ENCODE measurements around the gene FBXL17. TPM values are rescaled to one million over a fixed set of nuclear protein-coding genes. Genes with fewer than 3 reads are reported as not detected.
"Not testable (repeated sequence)": the region's sequence is repeated elsewhere in the genome, so short reads cannot be mapped to it uniquely, and the experiment has no call there.

The FBXL17 gene
- total RNA-seq, result 10 to 100 TPM; 14.5 to 30.0 (median 26.6) TPM

GRCh38 chr5:108381954-108382783 lies at the start of gene FBXL17:
Gene FBXL17 (minus strand): TSS chr5:108382098.
- 2 to 20% (median 11%) methylated on average over 2 to 13 of the region's 82 CpGs; no CpG with 5 or more reads in 7 of the 10 experiments for WGBS, 10 experiments
- Histone ChIP-seq H3K27ac (peak within 1 kb of the TSS; percentile 95 to 97), H3K4me3 (peak within 1 kb of the TSS; percentile 59 to 76 (median 71)), H3K4me1 (replicated peaks in 1 of 2) (peaks cover 14 to 22% of the 10 kb centered on the region in 2 donors)
- in situ Hi-C loops (cut with MboI; ENCODE audit: low pct_unique_long_range_greater_than_20kb in 2 of 9, low sequenced_read_pairs in 9 of 9, unreplicated experiment in 9 of 9), result no loop called here
- peak; percentile 76 to 85 (median 80) for ATAC-seq (replicated peaks in 6 of 8)

GRCh38 chr5:108430931-108431608 lies 49.2 kb upstream of the FBXL17 start:
- in situ Hi-C loops (cut with MboI; ENCODE audit: low pct_unique_long_range_greater_than_20kb in 2 of 9, low sequenced_read_pairs in 9 of 9, unreplicated experiment in 9 of 9), result no loop called here
- no peak overlapping the region for H3K4me3 ChIP-seq
- no peak for ATAC-seq (replicated peaks in 6 of 8)
- 4 to 100% (median 88%) methylated on average over 2 to 3 of the region's 3 CpGs for WGBS, 10 experiments
- no peak overlapping the region for H3K27ac ChIP-seq
- peaks cover 0 to 3% of the 10 kb centered on the region in 2 donors for H3K4me1 ChIP-seq (replicated peaks in 1 of 2)

- in situ Hi-C loops (cut with MboI; ENCODE audit: low pct_unique_long_range_greater_than_20kb in 2 of 9, low sequenced_read_pairs in 9 of 9, unreplicated experiment in 9 of 9), result no loop called here
- no peak overlapping the region for H3K27ac ChIP-seq
- no peak for ATAC-seq (replicated peaks in 6 of 8)
- peaks cover 0 to 5% of the 10 kb centered on the region in 2 donors for H3K4me1 ChIP-seq (replicated peaks in 1 of 2)
- no peak overlapping the region for H3K4me3 ChIP-seq
- 61 to 100% (median 83%) methylated on average over 2 to 5 of the region's 5 CpGs; no CpG with 5 or more reads in 1 of the 10 experiments for WGBS, 10 experiments
Measured at GRCh38 chr5:108421713-108422112, 39.8 kb upstream of the FBXL17 start.

- WGBS, 10 experiments, result 86 to 100% (median 87%) methylated on average over 1 of the region's 1 CpG; no CpG with 5 or more reads in 4 of the 10 experiments
- no peak overlapping the region for H3K27ac ChIP-seq
- peaks cover 0 to 5% of the 10 kb centered on the region in 2 donors for H3K4me1 ChIP-seq (replicated peaks in 1 of 2)
- ATAC-seq (replicated peaks in 6 of 8), result no peak
- in situ Hi-C loops (cut with MboI; ENCODE audit: low pct_unique_long_range_greater_than_20kb in 2 of 9, low sequenced_read_pairs in 9 of 9, unreplicated experiment in 9 of 9), result no loop called here
- H3K4me3 ChIP-seq, result no peak overlapping the region
Measured at GRCh38 chr5:108420755-108421154, 38.9 kb upstream of the FBXL17 start.

- ATAC-seq (replicated peaks in 6 of 8), result peak in 4 of 8 experiments; percentile 28 to 64 (median 56)
- in situ Hi-C loops (cut with MboI; ENCODE audit: low pct_unique_long_range_greater_than_20kb in 2 of 9, low sequenced_read_pairs in 9 of 9, unreplicated experiment in 9 of 9), result no loop called here
- Histone ChIP-seq H3K4me3 (no peak overlapping the region), H3K27ac (no peak overlapping the region), H3K4me1 (replicated peaks in 1 of 2) (peaks cover 0 to 5% of the 10 kb centered on the region in 2 donors)
- 28 to 91% (median 69%) methylated on average over 1 to 5 of the region's 5 CpGs for WGBS, 10 experiments
Measured at GRCh38 chr5:108420158-108420557, 38.3 kb upstream of the FBXL17 start.

GRCh38 chr5:108418197-108418596 lies 36.3 kb upstream of the FBXL17 start:
- peaks cover 0 to 5% of the 10 kb centered on the region in 2 donors for H3K4me1 ChIP-seq (replicated peaks in 1 of 2)
- in situ Hi-C loops (cut with MboI; ENCODE audit: low pct_unique_long_range_greater_than_20kb in 2 of 9, low sequenced_read_pairs in 9 of 9, unreplicated experiment in 9 of 9), result no loop called here
- no peak for ATAC-seq (replicated peaks in 6 of 8)
- H3K4me3 ChIP-seq, result no peak overlapping the region
- 0 to 100% (median 61%) methylated on average over 1 to 8 of the region's 8 CpGs; no CpG with 5 or more reads in 4 of the 10 experiments for WGBS, 10 experiments
- no peak overlapping the region for H3K27ac ChIP-seq

GRCh38 chr5:108417166-108417670 lies 35.3 kb upstream of the FBXL17 start:
- 47 to 97% (median 74%) methylated on average over 1 to 5 of the region's 5 CpGs for WGBS, 10 experiments
- Histone ChIP-seq H3K4me3 (no peak overlapping the region), H3K27ac (no peak overlapping the region), H3K4me1 (replicated peaks in 1 of 2) (peaks cover 0 to 5% of the 10 kb centered on the region in 2 donors)
- in situ Hi-C loops (cut with MboI; ENCODE audit: low pct_unique_long_range_greater_than_20kb in 2 of 9, low sequenced_read_pairs in 9 of 9, unreplicated experiment in 9 of 9), result no loop called here
- ATAC-seq (replicated peaks in 6 of 8), result no peak

- no peak overlapping the region for H3K4me3 ChIP-seq
- no peak for ATAC-seq (replicated peaks in 6 of 8)
- no peak overlapping the region for H3K27ac ChIP-seq
- H3K4me1 ChIP-seq (replicated peaks in 1 of 2), result peaks cover 0 to 5% of the 10 kb centered on the region in 2 donors
- in situ Hi-C loops (cut with MboI; ENCODE audit: low pct_unique_long_range_greater_than_20kb in 2 of 9, low sequenced_read_pairs in 9 of 9, unreplicated experiment in 9 of 9), result no loop called here
Measured at GRCh38 chr5:108415726-108416125, 33.8 kb upstream of the FBXL17 start.

- no peak for ATAC-seq (replicated peaks in 6 of 8)
- Histone ChIP-seq H3K4me1 (replicated peaks in 1 of 2) (peaks cover 0 to 10% of the 10 kb centered on the region in 2 donors), H3K27ac (no peak overlapping the region), H3K4me3 (no peak overlapping the region)
- in situ Hi-C loops (cut with MboI; ENCODE audit: low pct_unique_long_range_greater_than_20kb in 2 of 9, low sequenced_read_pairs in 9 of 9, unreplicated experiment in 9 of 9), result no loop called here
- 0 to 44% (median 0%) methylated on average over 1 to 2 of the region's 2 CpGs; no CpG with 5 or more reads in 1 of the 10 experiments for WGBS, 10 experiments
Measured at GRCh38 chr5:108409786-108410185, 27.9 kb upstream of the FBXL17 start.

- 50 to 100% (median 90%) methylated on average over 1 to 3 of the region's 3 CpGs; no CpG with 5 or more reads in 3 of the 10 experiments for WGBS, 10 experiments
- H3K4me1 ChIP-seq (replicated peaks in 1 of 2); H3K4me3 ChIP-seq; H3K27ac ChIP-seq; ATAC-seq (replicated peaks in 6 of 8); in situ Hi-C loops (cut with MboI; ENCODE audit: low pct_unique_long_range_greater_than_20kb in 2 of 9, low sequenced_read_pairs in 9 of 9, unreplicated experiment in 9 of 9): not testable (repeated sequence)
Measured at GRCh38 chr5:108405201-108405600, 23.3 kb upstream of the FBXL17 start.

GRCh38 chr5:108398964-108399363 lies 17.1 kb upstream of the FBXL17 start:
- Histone ChIP-seq H3K4me1 (replicated peaks in 1 of 2) (no peaks in the 10 kb centered on the region), H3K27ac (no peak overlapping the region), H3K4me3 (no peak overlapping the region)
- ATAC-seq (replicated peaks in 6 of 8), result no peak
- in situ Hi-C loops (cut with MboI; ENCODE audit: low pct_unique_long_range_greater_than_20kb in 2 of 9, low sequenced_read_pairs in 9 of 9, unreplicated experiment in 9 of 9), result no loop called here
- WGBS, 10 experiments, result 70 to 86% (median 76%) methylated on average over 2 to 6 of the region's 6 CpGs; no CpG with 5 or more reads in 6 of the 10 experiments

GRCh38 chr5:108396837-108397236 lies 14.9 kb upstream of the FBXL17 start:
- WGBS, 10 experiments, result 56 to 100% (median 92%) methylated on average over 1 to 5 of the region's 5 CpGs
- ATAC-seq (replicated peaks in 6 of 8); in situ Hi-C loops (cut with MboI; ENCODE audit: low pct_unique_long_range_greater_than_20kb in 2 of 9, low sequenced_read_pairs in 9 of 9, unreplicated experiment in 9 of 9): not testable (repeated sequence)

GRCh38 chr5:108387758-108388157 lies 5.9 kb upstream of the FBXL17 start:
- in situ Hi-C loops (cut with MboI; ENCODE audit: low pct_unique_long_range_greater_than_20kb in 2 of 9, low sequenced_read_pairs in 9 of 9, unreplicated experiment in 9 of 9), result no loop called here
- no peak overlapping the region for H3K27ac ChIP-seq
- no peak overlapping the region for H3K4me3 ChIP-seq
- peaks cover 8 to 11% of the 10 kb centered on the region in 2 donors for H3K4me1 ChIP-seq (replicated peaks in 1 of 2)
- ATAC-seq (replicated peaks in 6 of 8), result peak in 2 of 8 experiments; percentile 27 to 85
- WGBS, 10 experiments, result 4 to 86% (median 62%) methylated on average over 1 to 3 of the region's 3 CpGs; no CpG with 5 or more reads in 2 of the 10 experiments

More at GRCh38 chr5:108396837-108397236, 14.9 kb upstream of the FBXL17 start:
- not testable (repeated sequence) for H3K4me3 ChIP-seq; H3K4me1 ChIP-seq (replicated peaks in 1 of 2); H3K27ac ChIP-seq
